ENCODE results near the gene KRTAP12-1.

- TF ChIP-seq CTCF (IDR thresholded peaks at IDR 0.05) (no peak), POLR2A (IDR thresholded peaks at IDR 0.05) (no peak)
Measured at GRCh38 chr21:44653656-44654575, 28.0 kb downstream of the KRTAP12-1 start.

Measured in body of pancreas (tissue), 4 donors.